Mesenchymal stem cell (in vitro differentiated cells and primary cell): ENCODE results near the gene RBMX. TPM values are rescaled to one million over a fixed set of nuclear protein-coding genes. Genes with fewer than 3 reads are reported as not detected.
"Not testable (repeated sequence)": the region's sequence is repeated elsewhere in the genome, so short reads cannot be mapped to it uniquely, and the experiment has no call there.

Source experiments
- DNase-seq: peaks from one replicate; pipeline ENCODE4 v3.0.0-alpha.2; 2013
- H2AFZ ChIP-seq: one replicate; pipeline ENCODE4 v1.6.1; 2013; ENCODE audit warnings: low read depth, mild to moderate bottlenecking, control low read depth, inconsistent platforms, low read length, moderate library complexity
- H2AK5ac ChIP-seq: 2 replicates; pipeline ENCODE4 v1.6.1; 2013; ENCODE audit warnings: low read length, moderate library complexity, mild to moderate bottlenecking, inconsistent platforms; ENCODE audit not compliant: severe bottlenecking
- H2BK120ac ChIP-seq: one replicate; pipeline ENCODE4 v1.6.1; 2013; ENCODE audit warnings: low read depth, mild to moderate bottlenecking, inconsistent platforms, low read length, moderate library complexity
- H2BK12ac ChIP-seq, 2 experiments: one replicate each; pipeline ENCODE4 v1.6.1; 2013; ENCODE audit warnings: inconsistent platforms in 2 of 2, low read length in 2 of 2, mild to moderate bottlenecking in 2 of 2, moderate library complexity in 2 of 2, control low read depth in 1 of 2
- H2BK15ac ChIP-seq: one replicate; pipeline ENCODE4 v1.6.1; 2013; ENCODE audit warnings: mild to moderate bottlenecking, low read depth, inconsistent platforms; ENCODE audit not compliant: poor library complexity, severe bottlenecking
- H2BK5ac ChIP-seq: 2 replicates; pipeline ENCODE4 v1.6.1; 2013; ENCODE audit warnings: low read depth, mild to moderate bottlenecking, low read length, control low read depth, inconsistent platforms; ENCODE audit not compliant: poor library complexity, severe bottlenecking
- H3K14ac ChIP-seq, 2 experiments: one replicate each; pipeline ENCODE4 v1.6.1; 2013; ENCODE audit warnings: inconsistent platforms in 2 of 2, low read length in 2 of 2, control low read depth in 1 of 2, mild to moderate bottlenecking in 1 of 2, moderate library complexity in 1 of 2
- H3K18ac ChIP-seq, 2 experiments: one replicate each; pipeline ENCODE4 v1.6.1; 2013; ENCODE audit warnings: inconsistent platforms in 2 of 2, low read length in 2 of 2, control low read depth in 1 of 2, low read depth in 1 of 2, mild to moderate bottlenecking in 1 of 2
- H3K23ac ChIP-seq, 2 experiments: one replicate each; pipeline ENCODE4 v1.6.1; 2013; ENCODE audit warnings: inconsistent platforms in 2 of 2, low read length in 2 of 2, mild to moderate bottlenecking in 2 of 2, moderate library complexity in 2 of 2, control low read depth in 1 of 2
- H3K27ac ChIP-seq: 2 replicates; pipeline ENCODE4 v1.5.1; 2013; ENCODE audit warnings: mild to moderate bottlenecking, moderate library complexity, low read length, control low read depth, inconsistent platforms; ENCODE audit not compliant: poor library complexity, severe bottlenecking
- H3K27me3 ChIP-seq, 2 experiments: 2 replicates each; pipeline versions ENCODE4 v1.6.1 to v1.7.0; 2013; ENCODE audit warnings: low read length in 2 of 2, mild to moderate bottlenecking in 2 of 2, moderate library complexity in 2 of 2, control low read depth in 1 of 2, inconsistent platforms in 1 of 2; ENCODE audit not compliant: control insufficient read depth in 1 of 2, insufficient read depth in 1 of 2
- H3K36me3 ChIP-seq, 2 experiments: 2 replicates each; pipeline versions ENCODE4 v1.6.1 to v1.7.0; 2013; ENCODE audit warnings: low read length in 2 of 2, control low read depth in 1 of 2, inconsistent platforms in 1 of 2, low read depth in 1 of 2, mild to moderate bottlenecking in 1 of 2; ENCODE audit not compliant: insufficient read depth in 2 of 2, control insufficient read depth in 1 of 2
- H3K4ac ChIP-seq, 2 experiments: one replicate each; pipeline ENCODE4 v1.6.1; 2013; ENCODE audit warnings: inconsistent platforms in 2 of 2, low read length in 2 of 2, mild to moderate bottlenecking in 2 of 2, moderate library complexity in 2 of 2, control low read depth in 1 of 2, low read depth in 1 of 2
- H3K4me1 ChIP-seq: 2 replicates; pipeline ENCODE4 v1.6.1; 2013; ENCODE audit warnings: low read depth, low read length, control low read depth; ENCODE audit not compliant: control insufficient read depth, insufficient read depth
- H3K4me2 ChIP-seq: 2 replicates; pipeline ENCODE4 v1.6.1; 2013; ENCODE audit warnings: low read length, mild to moderate bottlenecking, inconsistent platforms; ENCODE audit not compliant: poor library complexity, severe bottlenecking
- H3K4me3 ChIP-seq, 2 experiments: 2 replicates each; pipeline versions ENCODE4 v1.5.1 to v1.7.0; 2013; ENCODE audit warnings: low read length in 2 of 2, mild to moderate bottlenecking in 2 of 2, control low read depth in 1 of 2, low read depth in 1 of 2; ENCODE audit not compliant: insufficient read depth in 1 of 2
- H3K79me1 ChIP-seq: replicated peaks from 2 replicates; pipeline ENCODE4 v1.6.1; 2013; ENCODE audit warnings: mild to moderate bottlenecking, control low read depth, low read length, inconsistent platforms; ENCODE audit not compliant: poor library complexity, severe bottlenecking
- H3K9ac ChIP-seq: 2 replicates; pipeline ENCODE4 v1.7.0; 2013; ENCODE audit warnings: mild to moderate bottlenecking, low read length, moderate library complexity
- H3K9me3 ChIP-seq: 2 replicates; pipeline ENCODE4 v1.7.0; 2013; ENCODE audit warnings: mild to moderate bottlenecking, low read length; ENCODE audit not compliant: control insufficient read depth
- H4K8ac ChIP-seq: one replicate; pipeline ENCODE4 v1.6.1; 2013; ENCODE audit warnings: inconsistent platforms, mild to moderate bottlenecking, low read length, moderate library complexity
- H4K91ac ChIP-seq: one replicate; pipeline ENCODE4 v1.6.1; 2013; ENCODE audit warnings: mild to moderate bottlenecking, low read length, inconsistent platforms
- WGBS: methylation state at CpG from one replicate; pipeline ENCODE4 v1.1.7; 2013; ENCODE audit warnings: mixed read lengths; 5-methylcytosine and 5-hydroxymethylcytosine counted together
- polyA plus RNA-seq, 2 experiments: library from polyadenylated mRNA; stranded (reverse); fragments of 200-250 nt; gene quantifications; one replicate each; pipeline ENCODE4 v1.2.3, GENCODE V29; 2013

The RBMX gene
- 119 TPM for polyA plus RNA-seq (2013, experiment 1 of 2)
- 120 TPM for polyA plus RNA-seq (2013, experiment 2 of 2)

GRCh38 chrX:136880452-136881013, at the start of gene RBMX:
TSS of gene RBMX (minus strand) at chrX:136880725. CDS start at chrX:136879427, 1,298 bp downstream.
- H3K79me1 ChIP-seq: no peaks in the 10 kb centered on the region
- H2AK5ac ChIP-seq: peak within 1 kb of the TSS; percentile 98
- WGBS: 0% methylated on average over 17 of the region's 34 CpGs
- peak within 1 kb of the TSS in 1 of 2 experiments; percentile 84 for H3K14ac ChIP-seq
- H2AFZ ChIP-seq: no peak within 1 kb of the TSS
- H3K23ac ChIP-seq: no peak within 1 kb of the TSS
- peak within 1 kb of the TSS; percentile 25 for H2BK5ac ChIP-seq
- peak within 1 kb of the TSS; percentile 82 for H4K91ac ChIP-seq
- peak within 1 kb of the TSS; percentile 89 for H3K27ac ChIP-seq
- H3K4ac ChIP-seq: peak within 1 kb of the TSS; percentile 46 to 97
- peaks cover 13 to 26% of the 10 kb centered on the region in 2 experiments for H3K36me3 ChIP-seq
- peak within 1 kb of the TSS; percentile 71 to 80 for H3K4me3 ChIP-seq
- H4K8ac ChIP-seq: peak within 1 kb of the TSS; percentile 87
- H3K27me3 ChIP-seq: no peaks in the 10 kb centered on the region
- H2BK15ac ChIP-seq: no peak within 1 kb of the TSS
- H3K4me2 ChIP-seq: peak within 1 kb of the TSS; percentile 18
- H3K18ac ChIP-seq: peak within 1 kb of the TSS; percentile 87 to 97
- H3K9ac ChIP-seq: peak within 1 kb of the TSS; percentile 99
- no peak within 1 kb of the TSS for H2BK12ac ChIP-seq
- no peaks in the 10 kb centered on the region for H3K4me1 ChIP-seq
- H2BK120ac ChIP-seq: no peak within 1 kb of the TSS
- peak; percentile 94 for DNase-seq
- no peaks in the 10 kb centered on the region for H3K9me3 ChIP-seq

GRCh38 chrX:136921438-136921837, 40.9 kb upstream of the RBMX start:
- H4K8ac ChIP-seq, DNase-seq, H3K4me3 ChIP-seq, H2BK120ac ChIP-seq, H3K4me2 ChIP-seq, H3K9me3 ChIP-seq, H3K79me1 ChIP-seq, H3K9ac ChIP-seq, H3K4me1 ChIP-seq, H3K27ac ChIP-seq, H3K27me3 ChIP-seq, H2BK15ac ChIP-seq, H3K18ac ChIP-seq, H2AFZ ChIP-seq, H3K14ac ChIP-seq, H3K23ac ChIP-seq, H2AK5ac ChIP-seq, H2BK12ac ChIP-seq, H3K4ac ChIP-seq, H4K91ac ChIP-seq, H2BK5ac ChIP-seq, H3K36me3 ChIP-seq: not testable (repeated sequence)
- WGBS: 100% methylated on average over 6 of the region's 25 CpGs

GRCh38 chrX:136920001-136920400, 39.5 kb upstream of the RBMX start:
- H3K79me1 ChIP-seq: peaks cover 2% of the 10 kb centered on the region
- H3K23ac ChIP-seq: no peak overlapping the region

GRCh38 chrX:136916827-136917226, 36.3 kb upstream of the RBMX start:
- Histone ChIP-seq H3K36me3 (no peaks in the 10 kb centered on the region), H2AK5ac (no peak overlapping the region), H2BK120ac (no peak overlapping the region), H3K27ac (no peak overlapping the region), H3K4me2 (no peak overlapping the region), H3K14ac (no peak overlapping the region), H4K8ac (no peak overlapping the region), H3K9ac (no peak overlapping the region), H3K4ac (no peak overlapping the region), H2AFZ (no peak overlapping the region), H3K79me1 (peaks cover 2% of the 10 kb centered on the region), H3K4me3 (no peak overlapping the region), H3K9me3 (no peaks in the 10 kb centered on the region), H2BK15ac (no peak overlapping the region), H3K4me1 (no peaks in the 10 kb centered on the region), H3K18ac (no peak overlapping the region), H4K91ac (no peak overlapping the region), H2BK5ac (no peak overlapping the region), H3K23ac (no peak overlapping the region), H3K27me3 (no peaks in the 10 kb centered on the region), H2BK12ac (no peak overlapping the region)
- WGBS: no CpG with 5 or more reads among the region's 2 CpGs
- no peak for DNase-seq

More at GRCh38 chrX:136920001-136920400, 39.5 kb upstream of the RBMX start:
- no peak overlapping the region for H2BK5ac ChIP-seq
- no peak overlapping the region for H3K14ac ChIP-seq
- no peaks in the 10 kb centered on the region for H3K36me3 ChIP-seq
- no peaks in the 10 kb centered on the region for H3K4me1 ChIP-seq
- H2BK15ac ChIP-seq: no peak overlapping the region
- H2BK12ac ChIP-seq: no peak overlapping the region
- H4K91ac ChIP-seq: no peak overlapping the region
- H4K8ac ChIP-seq: no peak overlapping the region
- H3K27ac ChIP-seq: no peak overlapping the region
- no peak overlapping the region for H2AFZ ChIP-seq
- no peaks in the 10 kb centered on the region for H3K9me3 ChIP-seq
- no peak overlapping the region for H2BK120ac ChIP-seq
- H3K4ac ChIP-seq: no peak overlapping the region
- no peak overlapping the region for H3K9ac ChIP-seq
- H2AK5ac ChIP-seq: no peak overlapping the region
- DNase-seq: no peak
- no peak overlapping the region for H3K18ac ChIP-seq
- no peak overlapping the region for H3K4me3 ChIP-seq
- H3K4me2 ChIP-seq: no peak overlapping the region
- no peaks in the 10 kb centered on the region for H3K27me3 ChIP-seq
